Liver (tissue), 9 donors: Measurements from ENCODE around the gene NIM1K. TPM values are rescaled to one million over a fixed set of nuclear protein-coding genes. Genes with fewer than 3 reads are reported as not detected.
"Not testable (repeated sequence)": the region's sequence is repeated elsewhere in the genome, so short reads cannot be mapped to it uniquely, and the experiment has no call there.

ENCODE experiments used
- DNase-seq: peaks from one replicate; pipeline ENCODE4 v3.0.0-alpha.2; 2017; ENCODE audit warnings: low spot score
- H3K27ac ChIP-seq, 2 donors: one replicate each; pipeline ENCODE4 v1.7.0; 2013; ENCODE audit warnings: inconsistent platforms in 2 of 2, low read length in 2 of 2, control low read depth in 1 of 2, low read depth in 1 of 2, mild to moderate bottlenecking in 1 of 2
- H3K27me3 ChIP-seq, 4 donors: one replicate each; pipeline versions ENCODE4 v1.6.1 to v1.7.0; 2013; ENCODE audit warnings: low read length in 3 of 4, inconsistent platforms in 1 of 4, mild to moderate bottlenecking in 1 of 4, moderate library complexity in 1 of 4; ENCODE audit not compliant: control insufficient read depth in 4 of 4, insufficient read depth in 4 of 4
- H3K36me3 ChIP-seq, 4 donors: one replicate each; pipeline versions ENCODE4 v1.6.1 to v1.7.0; 2013; ENCODE audit warnings: low read length in 3 of 4, mild to moderate bottlenecking in 3 of 4, low read depth in 1 of 4, moderate library complexity in 1 of 4; ENCODE audit not compliant: control insufficient read depth in 4 of 4, insufficient read depth in 3 of 4
- H3K4me1 ChIP-seq, 4 donors: one replicate each; pipeline versions ENCODE4 v1.6.1 to v1.7.0; 2013; ENCODE audit warnings: low read length in 3 of 4, mild to moderate bottlenecking in 3 of 4, moderate library complexity in 1 of 4; ENCODE audit not compliant: control insufficient read depth in 4 of 4, insufficient read depth in 4 of 4
- H3K4me3 ChIP-seq, 3 donors: one replicate each; pipeline versions ENCODE4 v1.6.1 to v1.7.0; 2013; ENCODE audit warnings: low read length in 3 of 3, control low read depth in 1 of 3, low read depth in 1 of 3, mild to moderate bottlenecking in 1 of 3
- H3K9ac ChIP-seq, 2 donors: one replicate each; pipeline ENCODE4 v1.7.0; 2013; ENCODE audit warnings: low read length in 2 of 2, mild to moderate bottlenecking in 2 of 2, moderate library complexity in 2 of 2, control low read depth in 1 of 2, low read depth in 1 of 2
- H3K9me3 ChIP-seq, 4 donors: one replicate each; pipeline versions ENCODE4 v1.6.1 to v1.7.0; 2013; ENCODE audit warnings: low read length in 3 of 4; ENCODE audit not compliant: control insufficient read depth in 4 of 4
- EGR1 ChIP-seq, 2 donors: IDR thresholded peaks; 2 replicates each; pipeline ENCODE4 v1.6.1; 2016 to 2018; ENCODE audit warnings: antibody characterized with exemption in 2 of 2, low read depth in 2 of 2
- FOXA1 ChIP-seq: IDR thresholded peaks from 2 replicates; pipeline ENCODE4 v1.6.1; 2016; ENCODE audit warnings: antibody characterized with exemption
- FOXA2 ChIP-seq: IDR thresholded peaks from 2 replicates; pipeline ENCODE4 v1.6.1; 2016; ENCODE audit warnings: antibody characterized with exemption
- GABPA ChIP-seq, 2 donors: IDR thresholded peaks in 1 of 2; conservative IDR thresholded peaks in 1 of 2; 2 replicates each; pipeline ENCODE4 v1.6.1; 2016; ENCODE audit warnings: antibody characterized with exemption in 2 of 2, mild to moderate bottlenecking in 1 of 2, moderate library complexity in 1 of 2
- HNF4A ChIP-seq, 2 donors: conservative IDR thresholded peaks; 2 replicates each; pipeline ENCODE4 v1.6.1; 2016; ENCODE audit warnings: antibody characterized with exemption in 2 of 2, mild to moderate bottlenecking in 2 of 2
- HNF4G ChIP-seq: IDR thresholded peaks from 2 replicates; pipeline ENCODE4 v1.6.1; 2016; ENCODE audit warnings: antibody characterized with exemption
- JUND ChIP-seq, 2 donors: IDR thresholded peaks; 2 replicates each; pipeline ENCODE4 v1.6.1; 2016; ENCODE audit warnings: antibody characterized with exemption in 2 of 2
- NR2F2 ChIP-seq: IDR thresholded peaks from 2 replicates; pipeline ENCODE4 v1.6.1; 2016; ENCODE audit warnings: antibody characterized with exemption
- RXRA ChIP-seq, 2 donors: IDR thresholded peaks; 2 replicates each; pipeline ENCODE4 v1.6.1; 2017 to 2018; ENCODE audit warnings: antibody characterized with exemption in 2 of 2, mild to moderate bottlenecking in 1 of 2
- SP1 ChIP-seq: IDR thresholded peaks from 2 replicates; pipeline ENCODE4 v1.6.1; 2018; ENCODE audit warnings: antibody characterized with exemption, mild to moderate bottlenecking
- TAF1 ChIP-seq: conservative IDR thresholded peaks from 2 replicates; pipeline ENCODE4 v1.6.1; 2016; ENCODE audit warnings: antibody characterized with exemption, mild to moderate bottlenecking
- YY1 ChIP-seq: IDR thresholded peaks from 2 replicates; pipeline ENCODE4 v1.6.1; 2016; ENCODE audit warnings: antibody characterized with exemption, mild to moderate bottlenecking
- WGBS: extraction: QIAGEN DNeasy Blood & Tissue Kit; methylation state at CpG from one replicate; pipeline ENCODE4 v1.1.7; 2013; 5-methylcytosine and 5-hydroxymethylcytosine counted together
- polyA plus RNA-seq, 2 donors: library from polyadenylated mRNA; stranded (reverse) in 1 of 2; unstranded in 1 of 2; fragments of 200-250 nt in 1 of 2; fragments of >200 nt in 1 of 2; fragmentation: Nextera tagmentation in 1 of 2; extraction: Ambion mirVana in 1 of 2; gene quantifications; one replicate each; pipeline versions ENCODE4 v1.2.1 to v1.2.3, GENCODE V29; 2013 to 2015
- total RNA-seq, 2 donors: library from RNA; depleted of rRNA; stranded (reverse); fragments of >200 nt; gene quantifications; one replicate each; pipeline ENCODE4 v1.2.3, GENCODE V29; 2014
- TF ChIP-seq, protein P1 (sequence below): IDR thresholded peaks from 2 replicates; pipeline ENCODE4 v1.6.1; 2016; ENCODE audit warnings: antibody characterized with exemption
- TF ChIP-seq, protein P2 (sequence below): fragments of 150-350 bp; IDR thresholded peaks from 2 replicates; pipeline ENCODE4 v1.5.1; 2017; ENCODE audit warnings: improper control_type of control experiment, low read depth, low read length; ENCODE audit not compliant: missing input control
- TF ChIP-seq, protein P3 (sequence below): IDR thresholded peaks from 2 replicates; pipeline ENCODE4 v1.6.1; 2016; ENCODE audit warnings: antibody characterized with exemption, mild to moderate bottlenecking
- TF ChIP-seq, protein P4 (sequence below): IDR thresholded peaks from 2 replicates; pipeline ENCODE4 v1.6.1; 2016; ENCODE audit warnings: antibody characterized with exemption
- TF ChIP-seq, protein P5 (sequence below): IDR thresholded peaks from 2 replicates; pipeline ENCODE4 v1.6.1; 2016; ENCODE audit warnings: antibody characterized with exemption
- donor health status: healthy.
- donor health status: healthy.
- donor health status: healthy.
- donor health status: healthy.
- donor health status: healthy.

NIM1K gene
- total and polyA plus RNA-seq, 4 donors: 0.07 to 0.15 TPM; not detected in 2

DNA sequence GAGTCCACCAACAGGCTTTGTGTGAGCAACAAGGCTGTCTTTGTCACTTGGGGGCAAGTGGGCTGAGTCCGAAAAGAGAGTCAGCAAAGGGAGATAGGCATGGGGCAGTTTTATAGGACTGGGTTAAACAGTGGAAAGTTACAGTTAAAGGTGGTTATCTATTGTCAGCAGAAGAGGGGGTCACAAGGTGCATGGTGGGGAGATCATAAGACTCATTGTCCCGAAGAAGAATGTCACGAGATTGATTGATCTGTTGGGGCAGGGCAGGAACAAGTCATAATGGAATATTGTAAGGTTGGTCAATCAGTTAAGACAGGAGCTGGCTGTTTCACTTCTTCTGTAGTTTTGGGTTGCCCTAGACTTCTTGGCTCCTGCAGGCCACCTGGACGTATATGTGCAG lies 128.8 kb downstream of the NIM1K start:
- no peak for DNase-seq
- Histone ChIP-seq H3K9me3 (no peaks in the 10 kb centered on the region), H3K4me3 (no peak overlapping the region), H3K27ac (no peak overlapping the region), H3K27me3 (no peaks in the 10 kb centered on the region), H3K36me3 (no peaks in the 10 kb centered on the region), H3K9ac (no peak overlapping the region), H3K4me1 (no peaks in the 10 kb centered on the region)
- WGBS: 85% methylated on average over 4 of the region's 4 CpGs
- TF ChIP-seq EGR1 (IDR thresholded peaks at IDR 0.05; ENCODE audit: low read depth in 2 of 2): no peak
- TF ChIP-seq, protein P1, sequence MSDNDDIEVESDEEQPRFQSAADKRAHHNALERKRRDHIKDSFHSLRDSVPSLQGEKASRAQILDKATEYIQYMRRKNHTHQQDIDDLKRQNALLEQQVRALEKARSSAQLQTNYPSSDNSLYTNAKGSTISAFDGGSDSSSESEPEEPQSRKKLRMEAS: no peak
- TF ChIP-seq RXRA (IDR thresholded peaks at IDR 0.05): no peak
- no peak for TF ChIP-seq FOXA2
- TF ChIP-seq, protein P2, sequence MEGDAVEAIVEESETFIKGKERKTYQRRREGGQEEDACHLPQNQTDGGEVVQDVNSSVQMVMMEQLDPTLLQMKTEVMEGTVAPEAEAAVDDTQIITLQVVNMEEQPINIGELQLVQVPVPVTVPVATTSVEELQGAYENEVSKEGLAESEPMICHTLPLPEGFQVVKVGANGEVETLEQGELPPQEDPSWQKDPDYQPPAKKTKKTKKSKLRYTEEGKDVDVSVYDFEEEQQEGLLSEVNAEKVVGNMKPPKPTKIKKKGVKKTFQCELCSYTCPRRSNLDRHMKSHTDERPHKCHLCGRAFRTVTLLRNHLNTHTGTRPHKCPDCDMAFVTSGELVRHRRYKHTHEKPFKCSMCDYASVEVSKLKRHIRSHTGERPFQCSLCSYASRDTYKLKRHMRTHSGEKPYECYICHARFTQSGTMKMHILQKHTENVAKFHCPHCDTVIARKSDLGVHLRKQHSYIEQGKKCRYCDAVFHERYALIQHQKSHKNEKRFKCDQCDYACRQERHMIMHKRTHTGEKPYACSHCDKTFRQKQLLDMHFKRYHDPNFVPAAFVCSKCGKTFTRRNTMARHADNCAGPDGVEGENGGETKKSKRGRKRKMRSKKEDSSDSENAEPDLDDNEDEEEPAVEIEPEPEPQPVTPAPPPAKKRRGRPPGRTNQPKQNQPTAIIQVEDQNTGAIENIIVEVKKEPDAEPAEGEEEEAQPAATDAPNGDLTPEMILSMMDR: no peak
- TF ChIP-seq NR2F2: no peak
- TF ChIP-seq, protein P3, sequence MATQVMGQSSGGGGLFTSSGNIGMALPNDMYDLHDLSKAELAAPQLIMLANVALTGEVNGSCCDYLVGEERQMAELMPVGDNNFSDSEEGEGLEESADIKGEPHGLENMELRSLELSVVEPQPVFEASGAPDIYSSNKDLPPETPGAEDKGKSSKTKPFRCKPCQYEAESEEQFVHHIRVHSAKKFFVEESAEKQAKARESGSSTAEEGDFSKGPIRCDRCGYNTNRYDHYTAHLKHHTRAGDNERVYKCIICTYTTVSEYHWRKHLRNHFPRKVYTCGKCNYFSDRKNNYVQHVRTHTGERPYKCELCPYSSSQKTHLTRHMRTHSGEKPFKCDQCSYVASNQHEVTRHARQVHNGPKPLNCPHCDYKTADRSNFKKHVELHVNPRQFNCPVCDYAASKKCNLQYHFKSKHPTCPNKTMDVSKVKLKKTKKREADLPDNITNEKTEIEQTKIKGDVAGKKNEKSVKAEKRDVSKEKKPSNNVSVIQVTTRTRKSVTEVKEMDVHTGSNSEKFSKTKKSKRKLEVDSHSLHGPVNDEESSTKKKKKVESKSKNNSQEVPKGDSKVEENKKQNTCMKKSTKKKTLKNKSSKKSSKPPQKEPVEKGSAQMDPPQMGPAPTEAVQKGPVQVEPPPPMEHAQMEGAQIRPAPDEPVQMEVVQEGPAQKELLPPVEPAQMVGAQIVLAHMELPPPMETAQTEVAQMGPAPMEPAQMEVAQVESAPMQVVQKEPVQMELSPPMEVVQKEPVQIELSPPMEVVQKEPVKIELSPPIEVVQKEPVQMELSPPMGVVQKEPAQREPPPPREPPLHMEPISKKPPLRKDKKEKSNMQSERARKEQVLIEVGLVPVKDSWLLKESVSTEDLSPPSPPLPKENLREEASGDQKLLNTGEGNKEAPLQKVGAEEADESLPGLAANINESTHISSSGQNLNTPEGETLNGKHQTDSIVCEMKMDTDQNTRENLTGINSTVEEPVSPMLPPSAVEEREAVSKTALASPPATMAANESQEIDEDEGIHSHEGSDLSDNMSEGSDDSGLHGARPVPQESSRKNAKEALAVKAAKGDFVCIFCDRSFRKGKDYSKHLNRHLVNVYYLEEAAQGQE: no peak
- no peak for TF ChIP-seq FOXA1
- no peak for TF ChIP-seq JUND (IDR thresholded peaks at IDR 0.05)
- TF ChIP-seq YY1: no peak
- TF ChIP-seq, protein P4, sequence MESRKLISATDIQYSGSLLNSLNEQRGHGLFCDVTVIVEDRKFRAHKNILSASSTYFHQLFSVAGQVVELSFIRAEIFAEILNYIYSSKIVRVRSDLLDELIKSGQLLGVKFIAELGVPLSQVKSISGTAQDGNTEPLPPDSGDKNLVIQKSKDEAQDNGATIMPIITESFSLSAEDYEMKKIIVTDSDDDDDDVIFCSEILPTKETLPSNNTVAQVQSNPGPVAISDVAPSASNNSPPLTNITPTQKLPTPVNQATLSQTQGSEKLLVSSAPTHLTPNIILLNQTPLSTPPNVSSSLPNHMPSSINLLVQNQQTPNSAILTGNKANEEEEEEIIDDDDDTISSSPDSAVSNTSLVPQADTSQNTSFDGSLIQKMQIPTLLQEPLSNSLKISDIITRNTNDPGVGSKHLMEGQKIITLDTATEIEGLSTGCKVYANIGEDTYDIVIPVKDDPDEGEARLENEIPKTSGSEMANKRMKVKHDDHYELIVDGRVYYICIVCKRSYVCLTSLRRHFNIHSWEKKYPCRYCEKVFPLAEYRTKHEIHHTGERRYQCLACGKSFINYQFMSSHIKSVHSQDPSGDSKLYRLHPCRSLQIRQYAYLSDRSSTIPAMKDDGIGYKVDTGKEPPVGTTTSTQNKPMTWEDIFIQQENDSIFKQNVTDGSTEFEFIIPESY: no peak
- no peak for TF ChIP-seq GABPA (IDR thresholded peaks at IDR 0.05 in 1 of 2, conservative IDR thresholded peaks at IDR 0.05 in 1 of 2)
- TF ChIP-seq SP1: no peak
- TF ChIP-seq, protein P5, sequence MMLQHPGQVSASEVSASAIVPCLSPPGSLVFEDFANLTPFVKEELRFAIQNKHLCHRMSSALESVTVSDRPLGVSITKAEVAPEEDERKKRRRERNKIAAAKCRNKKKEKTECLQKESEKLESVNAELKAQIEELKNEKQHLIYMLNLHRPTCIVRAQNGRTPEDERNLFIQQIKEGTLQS: no peak
- no peak for TF ChIP-seq TAF1
- no peak for TF ChIP-seq HNF4G
- no peak for TF ChIP-seq HNF4A (conservative IDR thresholded peaks at IDR 0.05)

DNA sequence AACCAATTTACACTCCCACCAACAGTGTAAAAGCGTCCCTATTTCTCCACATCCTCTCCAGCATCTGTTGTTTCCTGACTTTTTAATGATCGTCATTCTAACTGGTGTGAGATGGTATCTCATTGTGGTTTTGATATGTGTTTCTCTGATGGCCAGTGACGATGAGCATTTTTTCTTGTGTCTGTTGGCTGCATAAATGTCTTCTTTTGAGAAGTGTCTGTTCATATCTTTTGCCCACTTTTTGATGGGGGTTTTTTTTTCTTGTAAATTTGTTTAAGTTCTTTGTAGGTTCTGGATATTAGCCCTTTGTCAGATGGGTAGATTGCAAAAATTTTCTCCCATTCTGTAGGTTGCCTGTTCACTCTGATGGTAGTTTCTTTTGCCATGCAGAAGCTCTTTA lies 131.5 kb downstream of the NIM1K start:
- H3K4me1 ChIP-seq, H3K27me3 ChIP-seq: not testable (repeated sequence)
- 76% methylated on average over 3 of the region's 3 CpGs for WGBS

DNA sequence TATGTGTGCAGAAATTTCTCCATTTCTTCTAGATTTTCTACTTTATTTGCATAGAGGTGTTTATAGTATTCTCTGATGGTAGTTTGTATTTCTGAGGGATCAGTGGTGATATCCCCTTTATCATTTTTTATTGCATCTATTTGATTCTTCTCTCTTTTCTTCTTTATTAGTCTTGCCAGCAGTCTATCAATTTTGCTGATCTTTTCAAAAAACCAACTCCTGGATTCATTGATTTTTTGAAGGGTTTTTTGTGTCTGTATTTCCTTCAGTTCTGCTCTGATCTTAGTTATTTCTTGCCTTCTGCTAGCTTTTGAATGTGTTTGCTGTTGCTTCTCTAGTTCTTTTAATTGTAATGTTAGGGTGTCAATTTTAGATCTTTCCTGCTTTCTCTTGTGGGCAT lies 133.6 kb downstream of the NIM1K start:
- not testable (repeated sequence) for H3K27me3 ChIP-seq, H3K36me3 ChIP-seq, DNase-seq, H3K9ac ChIP-seq, H3K27ac ChIP-seq, H3K9me3 ChIP-seq, H3K4me3 ChIP-seq, H3K4me1 ChIP-seq

More for the DNA sequence above, 131.5 kb downstream of the NIM1K start:
- not testable (repeated sequence) for H3K9ac ChIP-seq, DNase-seq, H3K27ac ChIP-seq, H3K9me3 ChIP-seq, H3K36me3 ChIP-seq, H3K4me3 ChIP-seq
